HepG2 (cell line): ENCODE data around the gene CRYAB.

Experiments
- CEBPB ChIP-seq: IDR thresholded peaks from 2 replicates; pipeline ENCODE4 v1.6.1; 2011; ENCODE audit warnings: low read depth, low read length, improper control_type of control experiment, borderline replicate concordance
- FOXA1 ChIP-seq, 2 experiments: fragments of 450-650 bp in 1 of 2; sonication (generic) in 1 of 2; formaldehyde crosslinking in 1 of 2; IDR thresholded peaks; 2 replicates each; pipeline versions ENCODE4 v1.4.0 to v1.6.1; 2016 to 2020; ENCODE audit warnings: missing genetic modification reagents in 1 of 2
- JUND ChIP-seq: sonication (generic); formaldehyde crosslinking; IDR thresholded peaks from 2 replicates; pipeline ENCODE4 v1.8.0; 2022; ENCODE audit warnings: mild to moderate bottlenecking, missing genetic modification reagents
- NRL ChIP-seq: sonication (generic); formaldehyde crosslinking; IDR thresholded peaks from 2 replicates; pipeline ENCODE4 v1.5.0; 2020; ENCODE audit warnings: missing genetic modification reagents, mild to moderate bottlenecking, moderate library complexity, borderline replicate concordance
- PHB2 ChIP-seq: fragments of 450-650 bp; IDR thresholded peaks from 2 replicates; pipeline ENCODE4 v1.6.1; 2018; ENCODE audit not compliant: partially characterized antibody
- POLR2A ChIP-seq, 2 experiments: IDR thresholded peaks; 2 replicates each; pipeline ENCODE4 v1.6.1; 2011; ENCODE audit warnings: low read depth in 2 of 2, low read length in 2 of 2, mild to moderate bottlenecking in 1 of 2, moderate library complexity in 1 of 2; ENCODE audit not compliant: insufficient read depth in 1 of 2
- TAF15 ChIP-seq: fragments of 200-400 bp; formaldehyde crosslinking; IDR thresholded peaks from one replicate; pipeline ENCODE4 v1.6.1; 2018; ENCODE audit warnings: mild to moderate bottlenecking, low read depth, low read length; ENCODE audit not compliant: poor library complexity, severe bottlenecking
- ZFP41 ChIP-seq: sonication (generic); formaldehyde crosslinking; IDR thresholded peaks from 2 replicates; pipeline ENCODE4 v1.4.0; 2020; ENCODE audit warnings: mild to moderate bottlenecking, missing genetic modification reagents, borderline replicate concordance
- ZNF253 ChIP-seq: sonication (generic); formaldehyde crosslinking; IDR thresholded peaks from 2 replicates; pipeline ENCODE4 v1.8.0; 2022; ENCODE audit warnings: mild to moderate bottlenecking, missing genetic modification reagents, borderline replicate concordance
- ZNF329 ChIP-seq: sonication (generic); formaldehyde crosslinking; IDR thresholded peaks from 2 replicates; pipeline ENCODE4 v1.9.0; 2021; ENCODE audit warnings: low read depth, mild to moderate bottlenecking, missing genetic modification reagents
- ZNF335 ChIP-seq: sonication (generic); formaldehyde crosslinking; IDR thresholded peaks from 2 replicates; pipeline ENCODE4 v1.4.0; 2020; ENCODE audit warnings: missing genetic modification reagents
- TF ChIP-seq, protein P1 (sequence below): sonication (generic); formaldehyde crosslinking; IDR thresholded peaks from 2 replicates; pipeline ENCODE4 v1.5.0; 2020; ENCODE audit warnings: missing genetic modification reagents
- TF ChIP-seq, protein P2 (sequence below): sonication (generic); formaldehyde crosslinking; IDR thresholded peaks from 2 replicates; pipeline ENCODE4 v1.5.0; 2020; ENCODE audit warnings: mild to moderate bottlenecking, missing genetic modification reagents, moderate library complexity

DNA sequence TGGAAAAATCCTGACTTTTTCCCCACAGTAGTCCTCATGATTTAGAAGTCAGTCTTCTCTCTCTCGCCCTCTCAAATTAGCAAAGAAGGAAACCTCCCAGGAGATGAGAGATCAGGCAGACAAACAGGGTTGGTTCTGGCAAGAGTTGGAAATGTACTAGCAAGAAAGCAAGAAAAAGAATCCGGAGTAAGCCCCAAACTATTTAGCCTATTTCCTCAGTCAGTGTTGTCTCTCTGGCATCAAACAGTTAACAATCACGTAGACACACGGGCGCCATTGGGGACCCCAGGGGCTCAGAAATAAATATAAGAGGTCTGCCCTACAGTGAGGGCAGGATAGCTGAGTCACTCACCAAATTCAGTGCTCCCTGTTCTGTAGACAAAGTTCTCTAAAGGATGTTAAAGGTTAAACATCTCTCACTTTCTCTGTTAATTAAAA is 11.8 kb upstream of the CRYAB start:
- TF ChIP-seq FOXA1 (IDR thresholded peaks at IDR 0.05) (no peak), FOXA1 (CRISPR knock-in tag; IDR thresholded peaks at IDR 0.05) (no peak), TAF15 (no peak), ZNF329 (CRISPR knock-in tag) (no peak), PHB2 (no peak), ZFP41 (no peak), NRL (CRISPR knock-in tag) (no peak), ZNF335 (CRISPR knock-in tag) (no peak), JUND (CRISPR knock-in tag) (no peak), POLR2A (IDR thresholded peaks at IDR 0.05; ENCODE audit: insufficient read depth in 1 of 2, low read depth in 2 of 2, low read length in 2 of 2) (no peak), CEBPB (no peak), ZNF253 (CRISPR knock-in tag) (no peak)
- TF ChIP-seq, protein P1, sequence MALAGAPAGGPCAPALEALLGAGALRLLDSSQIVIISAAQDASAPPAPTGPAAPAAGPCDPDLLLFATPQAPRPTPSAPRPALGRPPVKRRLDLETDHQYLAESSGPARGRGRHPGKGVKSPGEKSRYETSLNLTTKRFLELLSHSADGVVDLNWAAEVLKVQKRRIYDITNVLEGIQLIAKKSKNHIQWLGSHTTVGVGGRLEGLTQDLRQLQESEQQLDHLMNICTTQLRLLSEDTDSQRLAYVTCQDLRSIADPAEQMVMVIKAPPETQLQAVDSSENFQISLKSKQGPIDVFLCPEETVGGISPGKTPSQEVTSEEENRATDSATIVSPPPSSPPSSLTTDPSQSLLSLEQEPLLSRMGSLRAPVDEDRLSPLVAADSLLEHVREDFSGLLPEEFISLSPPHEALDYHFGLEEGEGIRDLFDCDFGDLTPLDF = no peak
- TF ChIP-seq, protein P2, sequence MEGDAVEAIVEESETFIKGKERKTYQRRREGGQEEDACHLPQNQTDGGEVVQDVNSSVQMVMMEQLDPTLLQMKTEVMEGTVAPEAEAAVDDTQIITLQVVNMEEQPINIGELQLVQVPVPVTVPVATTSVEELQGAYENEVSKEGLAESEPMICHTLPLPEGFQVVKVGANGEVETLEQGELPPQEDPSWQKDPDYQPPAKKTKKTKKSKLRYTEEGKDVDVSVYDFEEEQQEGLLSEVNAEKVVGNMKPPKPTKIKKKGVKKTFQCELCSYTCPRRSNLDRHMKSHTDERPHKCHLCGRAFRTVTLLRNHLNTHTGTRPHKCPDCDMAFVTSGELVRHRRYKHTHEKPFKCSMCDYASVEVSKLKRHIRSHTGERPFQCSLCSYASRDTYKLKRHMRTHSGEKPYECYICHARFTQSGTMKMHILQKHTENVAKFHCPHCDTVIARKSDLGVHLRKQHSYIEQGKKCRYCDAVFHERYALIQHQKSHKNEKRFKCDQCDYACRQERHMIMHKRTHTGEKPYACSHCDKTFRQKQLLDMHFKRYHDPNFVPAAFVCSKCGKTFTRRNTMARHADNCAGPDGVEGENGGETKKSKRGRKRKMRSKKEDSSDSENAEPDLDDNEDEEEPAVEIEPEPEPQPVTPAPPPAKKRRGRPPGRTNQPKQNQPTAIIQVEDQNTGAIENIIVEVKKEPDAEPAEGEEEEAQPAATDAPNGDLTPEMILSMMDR (CRISPR knock-in tag) = no peak
